ENCODE results near the gene PTPRT. TPM values are rescaled to one million over a fixed set of nuclear protein-coding genes. Genes with fewer than 3 reads are reported as not detected.

Gene PTPRT
- total RNA-seq, 1 donor = under 0.01 TPM

DNA sequence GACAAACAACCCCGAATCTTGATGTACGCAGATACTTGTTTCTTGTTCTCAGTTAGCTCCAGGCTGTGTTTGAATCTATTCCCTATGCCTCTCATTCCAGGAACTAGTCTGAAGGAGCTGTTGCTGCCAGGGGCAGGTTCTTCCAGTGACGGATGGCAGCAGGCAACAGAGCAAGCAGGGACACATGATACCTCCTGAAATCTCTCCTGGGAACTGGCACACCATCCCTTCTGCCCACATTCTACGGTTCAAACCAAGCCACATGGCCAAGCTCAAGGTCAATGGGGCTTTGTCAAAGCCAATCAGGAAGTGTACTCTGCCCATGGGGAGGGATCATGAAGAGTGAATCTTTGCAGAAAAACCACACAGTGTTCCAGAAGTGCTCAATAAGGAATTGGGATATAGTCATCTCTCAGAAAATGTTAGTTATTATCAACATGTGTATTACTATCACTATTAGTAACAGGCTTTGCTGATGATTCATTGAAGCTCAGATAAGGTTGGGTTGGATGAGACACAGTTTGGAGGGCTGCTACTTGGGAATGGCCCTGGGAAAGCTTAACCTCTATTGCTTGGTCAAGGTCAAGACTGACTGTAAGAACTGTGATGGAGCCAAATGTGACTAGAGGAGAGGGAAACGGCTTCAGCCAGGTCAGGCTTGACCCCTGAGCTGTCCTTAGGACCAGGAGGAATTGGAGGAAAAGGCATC lies 454.9 kb downstream of the PTPRT start:
- no peak overlapping the region for H3K4me3 ChIP-seq (ENCODE audit: low read length)
- no peaks in the 10 kb centered on the region for H3K27me3 ChIP-seq (ENCODE audit: insufficient read depth, low read length)
- H3K9me3 ChIP-seq (ENCODE audit: low read depth, low read length) = no peaks in the 10 kb centered on the region
- H3K4me1 ChIP-seq (ENCODE audit: insufficient read depth, low read length) = no peaks in the 10 kb centered on the region

DNA sequence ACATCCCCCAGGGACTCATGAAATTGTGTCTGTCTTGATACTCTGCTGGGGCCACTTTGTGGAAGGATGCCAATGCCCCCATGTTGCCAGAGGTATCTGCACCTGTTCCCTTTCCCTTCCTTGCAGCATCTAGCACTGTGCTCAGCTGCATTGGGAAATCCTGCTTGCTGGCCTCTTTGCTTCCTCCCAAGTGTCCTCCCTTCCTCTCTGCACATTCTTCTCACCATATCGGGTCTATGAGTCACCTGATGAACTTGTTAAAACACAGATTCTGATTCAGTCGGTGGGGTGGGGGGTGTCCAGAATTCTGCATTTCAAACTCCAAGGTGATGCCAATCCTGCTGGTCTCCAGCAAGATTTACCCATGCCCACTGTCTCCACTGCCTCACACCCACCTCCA lies 467.8 kb downstream of the PTPRT start:
- H3K9me3 ChIP-seq (ENCODE audit: low read depth, low read length) = no peaks in the 10 kb centered on the region

DNA sequence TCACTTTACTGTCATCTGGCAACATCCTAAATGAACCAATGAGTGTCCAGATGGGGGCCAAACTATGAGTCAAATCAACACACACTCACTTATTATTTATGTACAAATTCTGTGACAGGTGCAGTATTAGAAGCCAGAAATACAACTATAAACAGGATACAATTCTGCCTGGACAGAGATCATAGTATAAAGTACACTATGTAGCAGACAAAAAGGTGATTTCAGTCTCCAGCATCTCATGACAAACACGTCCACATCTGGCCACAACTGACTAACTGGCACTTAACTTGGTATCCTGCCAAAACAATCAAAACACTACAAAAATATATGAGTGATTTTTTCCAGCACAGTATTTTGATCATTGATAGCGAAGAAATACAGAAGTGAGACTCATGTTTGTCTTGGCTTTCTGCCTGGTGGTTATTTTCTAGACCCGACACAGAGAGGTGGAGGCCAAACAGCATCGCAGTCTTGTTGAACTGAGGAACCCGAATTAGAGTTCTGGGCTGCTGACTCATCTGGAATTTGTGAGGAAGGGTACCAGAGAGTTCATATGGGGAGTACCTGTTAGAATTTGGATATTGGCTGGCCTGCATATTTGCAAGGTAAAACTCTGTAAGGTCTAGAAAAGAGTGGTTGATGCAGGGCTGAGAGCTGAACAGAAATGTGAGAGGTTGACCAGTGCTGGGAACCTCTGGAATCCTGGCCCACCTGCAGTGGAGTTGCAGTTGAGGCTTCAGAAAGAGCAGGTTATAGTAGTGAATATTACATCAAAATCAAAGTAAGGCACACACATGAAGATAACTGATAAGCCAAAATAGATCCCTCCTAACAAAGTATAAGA lies 475.2 kb downstream of the PTPRT start:
- Histone ChIP-seq H3K9me3 (ENCODE audit: low read depth, low read length) (no peaks in the 10 kb centered on the region), H3K27me3 (ENCODE audit: insufficient read depth, low read length) (no peaks in the 10 kb centered on the region), H3K4me3 (ENCODE audit: low read length) (no peak overlapping the region), H3K4me1 (ENCODE audit: insufficient read depth, low read length) (no peaks in the 10 kb centered on the region)

More for the DNA sequence above, 467.8 kb downstream of the PTPRT start:
- Histone ChIP-seq H3K4me3 (ENCODE audit: low read length) (no peak overlapping the region), H3K4me1 (ENCODE audit: insufficient read depth, low read length) (no peaks in the 10 kb centered on the region), H3K27me3 (ENCODE audit: insufficient read depth, low read length) (no peaks in the 10 kb centered on the region)

DNA sequence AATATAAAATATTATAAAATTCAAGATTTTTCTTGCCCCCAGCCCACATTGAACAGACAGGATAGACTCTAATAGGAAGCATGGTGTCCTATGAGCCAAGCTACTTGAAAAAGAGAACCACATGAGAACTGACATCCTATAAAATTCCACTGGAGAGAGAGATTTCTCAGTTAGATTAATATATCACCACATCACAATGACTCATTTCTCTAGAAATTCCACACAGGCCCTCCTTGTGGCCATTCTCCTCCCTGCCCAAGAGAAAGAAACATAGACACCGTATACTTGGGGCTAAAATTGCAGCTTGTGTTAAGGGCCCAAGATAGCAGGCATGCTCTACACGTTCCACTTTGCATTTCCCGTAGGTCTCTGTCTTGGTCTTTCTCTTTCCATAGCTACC lies 481.4 kb downstream of the PTPRT start:
- Histone ChIP-seq H3K9me3 (ENCODE audit: low read depth, low read length) (no peaks in the 10 kb centered on the region), H3K4me3 (ENCODE audit: low read length) (no peak overlapping the region), H3K4me1 (ENCODE audit: insufficient read depth, low read length) (no peaks in the 10 kb centered on the region), H3K27me3 (ENCODE audit: insufficient read depth, low read length) (no peaks in the 10 kb centered on the region)

DNA sequence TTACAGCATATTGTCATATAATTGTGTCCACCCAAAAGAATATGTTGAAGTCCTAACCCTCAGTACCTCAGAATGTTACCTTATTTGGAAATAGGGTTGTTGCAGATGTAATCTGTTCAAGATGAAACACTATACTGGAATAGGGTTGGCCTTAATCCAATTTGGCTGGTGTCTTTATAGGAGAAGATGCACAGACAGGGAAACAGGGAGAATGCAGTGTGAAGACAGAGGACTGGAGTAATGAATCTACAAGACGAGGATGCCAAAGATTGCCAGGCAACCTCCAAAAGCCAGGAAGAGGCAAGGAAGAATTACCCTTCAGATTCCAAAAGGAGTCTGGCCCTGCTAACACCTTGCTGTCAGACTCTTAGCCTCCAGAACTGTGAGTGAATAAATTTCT lies 482.9 kb downstream of the PTPRT start:
- no peaks in the 10 kb centered on the region for H3K4me1 ChIP-seq (ENCODE audit: insufficient read depth, low read length)
- no peak overlapping the region for H3K4me3 ChIP-seq (ENCODE audit: low read length)
- H3K9me3 ChIP-seq (ENCODE audit: low read depth, low read length) = no peaks in the 10 kb centered on the region
- no peaks in the 10 kb centered on the region for H3K27me3 ChIP-seq (ENCODE audit: insufficient read depth, low read length)

DNA sequence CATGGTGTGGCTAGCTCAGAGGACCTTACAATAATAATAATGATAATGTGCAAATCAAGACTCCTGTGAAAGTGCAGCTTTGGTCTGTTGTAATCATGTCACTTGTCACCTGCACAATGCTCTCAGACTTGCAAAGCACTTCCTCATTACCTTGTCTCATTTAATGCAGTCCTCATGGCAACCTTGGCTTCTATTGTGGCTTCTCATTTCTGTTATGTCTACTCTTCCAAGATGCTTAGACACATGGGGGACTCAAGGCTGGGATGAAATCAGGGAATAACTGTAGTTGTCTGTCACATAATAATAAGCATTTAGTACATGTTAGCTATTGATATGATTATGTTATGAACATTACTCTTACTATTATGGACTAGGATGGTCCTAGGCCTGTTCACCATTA lies 484.2 kb downstream of the PTPRT start:
- H3K4me3 ChIP-seq (ENCODE audit: low read length) = no peak overlapping the region
- no peaks in the 10 kb centered on the region for H3K27me3 ChIP-seq (ENCODE audit: insufficient read depth, low read length)
- no peaks in the 10 kb centered on the region for H3K9me3 ChIP-seq (ENCODE audit: low read depth, low read length)
- no peaks in the 10 kb centered on the region for H3K4me1 ChIP-seq (ENCODE audit: insufficient read depth, low read length)

DNA sequence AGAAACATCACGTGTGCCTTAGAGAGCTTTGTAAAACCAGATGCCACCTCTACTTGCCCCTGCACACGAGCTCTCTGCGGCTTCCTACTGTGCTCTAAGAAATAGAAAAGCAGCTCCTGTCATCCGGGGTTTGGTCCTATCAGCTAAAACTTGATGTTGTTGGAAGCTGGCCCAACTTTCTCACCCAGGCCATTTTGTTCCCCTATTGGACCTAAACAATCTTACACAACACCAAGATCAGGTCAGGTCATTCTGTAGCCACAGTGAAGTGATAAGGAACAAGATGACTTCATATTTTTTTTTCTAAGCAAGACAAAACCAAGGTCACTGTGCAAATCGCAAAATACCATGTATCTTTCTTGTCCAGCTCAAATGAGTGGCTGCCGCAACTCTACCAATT lies 486.0 kb downstream of the PTPRT start:
- Histone ChIP-seq H3K27me3 (ENCODE audit: insufficient read depth, low read length) (no peaks in the 10 kb centered on the region), H3K4me3 (ENCODE audit: low read length) (no peak overlapping the region), H3K4me1 (ENCODE audit: insufficient read depth, low read length) (no peaks in the 10 kb centered on the region), H3K9me3 (ENCODE audit: low read depth, low read length) (no peaks in the 10 kb centered on the region)

DNA sequence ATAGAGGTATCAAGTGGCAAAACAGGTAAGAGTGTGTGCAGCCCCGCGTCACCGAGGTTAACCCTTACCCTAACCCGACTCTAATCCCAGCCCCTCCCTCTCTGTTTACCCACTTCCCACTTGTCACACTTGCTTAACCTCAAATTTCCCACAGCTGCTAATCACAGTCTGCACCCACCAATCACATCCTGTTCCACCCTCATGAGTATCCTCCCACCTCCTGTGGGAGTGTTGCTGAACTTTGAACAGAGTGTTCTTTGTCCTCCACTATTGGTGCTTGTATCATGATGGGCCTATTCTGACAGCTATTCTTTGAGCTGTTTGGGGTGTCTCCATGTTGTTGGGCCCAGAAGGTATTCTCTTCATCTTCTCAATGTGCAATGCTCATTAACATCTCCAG lies 487.8 kb downstream of the PTPRT start:
- Histone ChIP-seq H3K4me3 (ENCODE audit: low read length) (no peak overlapping the region), H3K9me3 (ENCODE audit: low read depth, low read length) (no peaks in the 10 kb centered on the region), H3K4me1 (ENCODE audit: insufficient read depth, low read length) (no peaks in the 10 kb centered on the region), H3K27me3 (ENCODE audit: insufficient read depth, low read length) (no peaks in the 10 kb centered on the region)

DNA sequence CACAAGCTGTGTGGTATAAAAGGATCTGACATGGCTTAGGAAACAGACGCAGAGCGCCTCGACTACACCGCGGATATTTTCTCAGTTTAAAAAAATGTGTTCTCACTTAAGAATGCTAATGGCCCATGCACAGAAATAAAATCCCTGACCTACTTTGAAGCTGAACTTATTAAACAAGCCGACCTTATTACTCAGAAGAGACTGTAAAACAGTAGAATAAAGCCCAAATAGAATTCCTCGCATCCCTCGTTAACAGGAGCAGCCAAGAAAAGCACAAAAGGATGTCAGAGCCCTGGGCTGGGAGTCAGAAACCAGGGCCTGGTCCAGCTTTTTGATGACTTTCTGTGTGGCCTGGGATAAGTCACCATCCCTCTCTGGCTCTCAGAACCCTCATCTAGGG lies 489.3 kb downstream of the PTPRT start:
- Histone ChIP-seq H3K9me3 (ENCODE audit: low read depth, low read length) (no peaks in the 10 kb centered on the region), H3K27me3 (ENCODE audit: insufficient read depth, low read length) (no peaks in the 10 kb centered on the region), H3K4me3 (ENCODE audit: low read length) (no peak overlapping the region), H3K4me1 (ENCODE audit: insufficient read depth, low read length) (no peaks in the 10 kb centered on the region)

DNA sequence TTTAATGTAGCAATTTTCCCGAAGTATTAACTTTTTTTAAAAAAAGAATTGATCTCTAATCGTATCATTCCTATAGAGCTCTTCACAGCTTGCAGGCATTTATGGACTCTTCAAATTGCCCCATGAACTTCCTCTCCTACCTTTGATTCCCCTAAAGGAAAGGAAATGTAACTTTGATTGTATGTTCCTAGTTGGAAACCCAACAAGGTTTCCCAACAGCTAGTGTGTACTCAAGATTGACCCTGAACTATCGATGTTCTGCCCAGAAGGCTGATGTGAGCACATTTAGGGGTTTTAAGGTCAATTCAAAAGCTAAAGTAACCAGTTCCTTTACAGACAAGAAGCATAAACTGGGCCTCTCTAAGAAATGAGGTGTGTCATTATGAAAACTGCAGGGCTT lies 491.7 kb downstream of the PTPRT start:
- Histone ChIP-seq H3K27me3 (ENCODE audit: insufficient read depth, low read length) (no peaks in the 10 kb centered on the region), H3K9me3 (ENCODE audit: low read depth, low read length) (no peaks in the 10 kb centered on the region), H3K4me1 (ENCODE audit: insufficient read depth, low read length) (no peaks in the 10 kb centered on the region), H3K4me3 (ENCODE audit: low read length) (no peak overlapping the region)

DNA sequence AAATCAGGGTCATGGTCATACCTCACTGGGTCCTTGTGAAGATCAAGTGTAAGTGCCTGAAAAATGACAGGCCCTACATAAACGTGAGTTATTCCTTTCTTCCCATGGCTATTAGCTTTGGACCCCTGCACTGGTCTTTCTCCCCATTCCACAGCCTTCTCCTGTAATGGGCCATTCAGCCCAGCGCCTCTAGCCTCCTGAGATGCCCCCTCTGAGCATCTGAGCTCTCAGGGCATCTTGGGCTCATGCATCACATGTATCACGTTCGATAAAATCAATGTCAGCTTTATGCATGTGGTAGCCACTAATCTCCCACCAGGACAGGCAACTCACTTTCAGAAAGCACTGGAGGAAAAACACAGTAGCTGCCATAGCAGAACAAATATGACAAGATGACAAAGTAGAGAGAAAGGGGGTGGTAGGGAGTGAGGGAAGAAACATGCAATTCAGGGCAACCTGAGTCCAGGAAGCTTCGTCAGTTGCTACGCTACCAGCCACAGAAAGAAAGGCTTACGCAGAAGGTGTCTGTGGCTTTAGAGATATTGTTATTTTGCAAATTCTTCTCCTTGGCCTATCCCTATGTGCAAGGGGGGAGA lies 498.8 kb downstream of the PTPRT start:
- Histone ChIP-seq H3K9me3 (ENCODE audit: low read depth, low read length) (no peaks in the 10 kb centered on the region), H3K27me3 (ENCODE audit: insufficient read depth, low read length) (no peaks in the 10 kb centered on the region)

DNA sequence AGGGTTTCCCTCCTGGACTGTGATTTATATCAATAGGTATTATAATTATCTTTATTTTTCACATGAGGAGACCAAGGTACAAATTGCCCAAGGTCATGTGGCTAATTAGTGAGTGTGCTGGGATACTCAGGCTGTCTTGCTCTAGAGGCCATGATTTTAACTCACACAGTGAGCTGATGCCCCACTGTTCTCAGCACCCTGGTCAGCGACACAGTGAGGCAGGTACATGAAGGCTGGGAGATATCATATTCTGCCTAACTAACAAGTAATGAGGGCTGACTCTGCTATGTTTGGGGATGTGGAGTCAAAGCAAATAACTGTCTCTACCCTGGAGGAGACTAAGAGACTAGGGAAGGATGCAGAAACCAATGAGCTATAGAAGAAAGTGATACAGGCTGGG lies 501.1 kb downstream of the PTPRT start:
- Histone ChIP-seq H3K27me3 (ENCODE audit: insufficient read depth, low read length) (no peaks in the 10 kb centered on the region), H3K4me3 (ENCODE audit: low read length) (no peak overlapping the region)

More for the DNA sequence above, 498.8 kb downstream of the PTPRT start:
- Histone ChIP-seq H3K4me3 (ENCODE audit: low read length) (no peak overlapping the region), H3K4me1 (ENCODE audit: insufficient read depth, low read length) (no peaks in the 10 kb centered on the region)

DNA sequence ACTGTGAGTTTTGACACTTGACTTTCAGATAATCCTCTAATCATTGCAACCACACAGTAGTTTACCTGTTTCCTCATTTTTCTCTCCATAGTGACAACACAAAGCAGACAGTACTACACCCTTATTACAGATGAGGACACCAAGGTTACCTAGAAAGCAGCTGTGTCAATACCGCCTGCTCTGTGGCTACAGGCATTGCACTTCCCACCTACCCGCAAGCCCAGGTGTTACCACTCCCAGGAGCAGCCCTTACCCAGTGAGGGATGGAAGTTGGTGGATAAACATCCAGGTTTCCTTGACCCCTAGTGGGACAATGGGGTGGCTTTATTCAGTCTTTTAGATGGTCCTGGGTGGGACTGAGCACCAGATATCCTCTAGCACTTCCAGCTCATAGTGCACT lies 503.6 kb downstream of the PTPRT start:
- H3K4me1 ChIP-seq (ENCODE audit: insufficient read depth, low read length) = no peaks in the 10 kb centered on the region
- no peaks in the 10 kb centered on the region for H3K27me3 ChIP-seq (ENCODE audit: insufficient read depth, low read length)
- H3K4me3 ChIP-seq (ENCODE audit: low read length) = no peak overlapping the region
- no peaks in the 10 kb centered on the region for H3K9me3 ChIP-seq (ENCODE audit: low read depth, low read length)

More for the DNA sequence above, 501.1 kb downstream of the PTPRT start:
- Histone ChIP-seq H3K4me1 (ENCODE audit: insufficient read depth, low read length) (no peaks in the 10 kb centered on the region), H3K9me3 (ENCODE audit: low read depth, low read length) (no peaks in the 10 kb centered on the region)

DNA sequence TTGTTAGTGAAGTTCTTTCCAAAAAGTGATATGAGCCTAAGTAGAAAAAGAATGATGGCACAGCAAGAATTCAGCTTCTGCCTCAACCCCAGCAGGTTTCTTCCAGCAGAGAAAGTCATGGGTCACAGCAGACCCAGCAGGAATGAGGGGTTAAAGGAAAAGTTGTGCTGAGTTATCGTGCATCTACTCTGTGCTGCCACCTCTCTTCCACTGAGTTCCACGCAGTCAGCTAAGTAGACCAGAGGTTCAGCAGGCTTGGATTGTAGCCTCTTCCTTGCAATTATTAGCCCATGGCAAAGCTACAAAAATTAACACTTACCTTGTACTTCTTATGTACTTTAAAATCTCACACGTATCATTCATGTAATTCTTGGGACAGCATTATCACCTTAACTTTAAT lies 510.8 kb downstream of the PTPRT start:
- H3K4me1 ChIP-seq (ENCODE audit: insufficient read depth, low read length) = no peaks in the 10 kb centered on the region
- H3K4me3 ChIP-seq (ENCODE audit: low read length) = no peak overlapping the region
- H3K9me3 ChIP-seq (ENCODE audit: low read depth, low read length) = no peaks in the 10 kb centered on the region
- no peaks in the 10 kb centered on the region for H3K27me3 ChIP-seq (ENCODE audit: insufficient read depth, low read length)

DNA sequence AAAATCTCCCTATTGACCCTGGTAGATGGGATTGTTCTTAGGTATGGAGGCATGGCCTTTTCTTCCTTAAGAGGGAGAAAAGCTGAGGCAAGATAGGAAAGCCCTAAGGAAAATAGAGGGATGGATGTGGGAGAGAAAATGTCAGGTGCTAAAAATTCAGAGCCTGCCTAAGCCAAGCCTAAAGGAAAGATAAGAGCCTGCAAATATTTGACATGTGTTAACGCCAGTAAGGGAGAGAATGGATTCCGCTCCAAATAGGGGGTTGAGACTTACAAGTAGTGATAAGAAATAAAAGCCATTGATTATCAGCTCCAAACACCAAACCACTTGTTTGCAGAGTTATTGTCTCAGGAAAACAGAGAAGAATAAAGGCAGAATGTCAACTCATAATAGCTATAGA lies 533.6 kb downstream of the PTPRT start:
- H3K4me1 ChIP-seq (ENCODE audit: insufficient read depth, low read length) = no peaks in the 10 kb centered on the region
- H3K9me3 ChIP-seq (ENCODE audit: low read depth, low read length) = no peaks in the 10 kb centered on the region
- no peak overlapping the region for H3K4me3 ChIP-seq (ENCODE audit: low read length)
- no peaks in the 10 kb centered on the region for H3K27me3 ChIP-seq (ENCODE audit: insufficient read depth, low read length)

All from mononuclear cell (primary cell).